ENCODE data around the gene GNG12. TPM values are rescaled to one million over a fixed set of nuclear protein-coding genes. Genes with fewer than 3 reads are reported as not detected.

The GNG12 gene
- total RNA-seq, 1 experiment from 2014 or later, result 102 TPM

GRCh38 chr1:67855444-67855843 lies 22.2 kb upstream of the GNG12 start:
- POLR2A ChIA-PET (ENCODE audit: unreplicated experiment), result no interaction called here
- intact Hi-C loops (cut with micrococcal nuclease; ENCODE audit: unreplicated experiment), result no loop called here
- no TSS peak for BruUV-seq (replicated peaks)

GRCh38 chr1:67853704-67854103 lies 20.4 kb upstream of the GNG12 start:
- intact Hi-C loops (cut with micrococcal nuclease; ENCODE audit: unreplicated experiment), result loop anchor here (1.0 kb wide), 2 partner anchors 157 to 258 kb away; no protein-coding TSS in a partner anchor
- Histone ChIP-seq H4K20me1 (ENCODE audit: insufficient read depth) (no peaks in the 10 kb centered on the region), H3K9me3 (ENCODE audit: insufficient read depth, low read depth) (no peaks in the 10 kb centered on the region), H3K27me3 (ENCODE audit: insufficient read depth, low read depth) (no peaks in the 10 kb centered on the region), H3K36me3 (ENCODE audit: low read depth) (no peaks in the 10 kb centered on the region), H3F3A (ENCODE audit: insufficient read depth, low read depth) (no peaks in the 10 kb centered on the region), H3K9me2 (ENCODE audit: insufficient read depth) (no peaks in the 10 kb centered on the region), H3K79me2 (ENCODE audit: low read depth) (no peaks in the 10 kb centered on the region), H2AFZ (no peak overlapping the region), H3K4me3 (no peak overlapping the region), H3K27ac (no peak overlapping the region), H3K4me2 (no peak overlapping the region), H3K4me1 (replicated peaks; ENCODE audit: insufficient read depth) (peaks cover 11% of the 10 kb centered on the region)
- DNase-seq, result peak; percentile 48 to 64
- POLR2A ChIA-PET (ENCODE audit: unreplicated experiment), result no interaction called here
- BruUV-seq (replicated peaks), result no TSS peak
- CTCF ChIA-PET, result no interaction called here
- TF ChIP-seq CTCF (conservative IDR thresholded peaks at IDR 0.05) (peak; percentile 93), EZH2 (IDR thresholded peaks at IDR 0.05; ENCODE audit: low read depth) (no peak)

More at GRCh38 chr1:67855444-67855843, 22.2 kb upstream of the GNG12 start:
- H3K27ac ChIP-seq, result no peak overlapping the region
- no peak overlapping the region for H3K4me3 ChIP-seq
- no peaks in the 10 kb centered on the region for H3K36me3 ChIP-seq (ENCODE audit: low read depth)
- no peak overlapping the region for H3K4me2 ChIP-seq
- no peak overlapping the region for H2AFZ ChIP-seq
- no peaks in the 10 kb centered on the region for H3F3A ChIP-seq (ENCODE audit: insufficient read depth, low read depth)
- TF ChIP-seq EZH2 (IDR thresholded peaks at IDR 0.05; ENCODE audit: low read depth), result no peak
- peaks cover 7% of the 10 kb centered on the region for H3K4me1 ChIP-seq (replicated peaks; ENCODE audit: insufficient read depth)
- CTCF ChIA-PET, result no interaction called here
- no peaks in the 10 kb centered on the region for H3K9me3 ChIP-seq (ENCODE audit: insufficient read depth, low read depth)
- no peak for DNase-seq
- no peaks in the 10 kb centered on the region for H3K9me2 ChIP-seq (ENCODE audit: insufficient read depth)
- no peaks in the 10 kb centered on the region for H4K20me1 ChIP-seq (ENCODE audit: insufficient read depth)
- no peaks in the 10 kb centered on the region for H3K27me3 ChIP-seq (ENCODE audit: insufficient read depth, low read depth)
- H3K79me2 ChIP-seq (ENCODE audit: low read depth), result no peaks in the 10 kb centered on the region

GRCh38 chr1:67851800-67852199 lies 18.5 kb upstream of the GNG12 start:
- peaks cover 11% of the 10 kb centered on the region for H3K4me1 ChIP-seq (replicated peaks; ENCODE audit: insufficient read depth)

More at GRCh38 chr1:67851800-67852199, 18.5 kb upstream of the GNG12 start:
- Histone ChIP-seq H3K9me2 (ENCODE audit: insufficient read depth) (no peaks in the 10 kb centered on the region), H3K79me2 (ENCODE audit: low read depth) (no peaks in the 10 kb centered on the region), H3K27ac (no peak overlapping the region), H2AFZ (no peak overlapping the region), H4K20me1 (ENCODE audit: insufficient read depth) (no peaks in the 10 kb centered on the region), H3K9me3 (ENCODE audit: insufficient read depth, low read depth) (no peaks in the 10 kb centered on the region), H3K4me3 (no peak overlapping the region), H3K27me3 (ENCODE audit: insufficient read depth, low read depth) (no peaks in the 10 kb centered on the region), H3F3A (ENCODE audit: insufficient read depth, low read depth) (no peaks in the 10 kb centered on the region), H3K36me3 (ENCODE audit: low read depth) (no peaks in the 10 kb centered on the region), H3K4me2 (no peak overlapping the region)
- POLR2A ChIA-PET (ENCODE audit: unreplicated experiment), result interaction anchor here (0.5 kb wide), 1 partner anchor 168 kb away, joined by 5 read pairs; no protein-coding TSS in a partner anchor
- intact Hi-C loops (cut with micrococcal nuclease; ENCODE audit: unreplicated experiment), result loop anchor here (2.0 kb wide), 1 partner anchor 491 kb away; no protein-coding TSS in a partner anchor
- DNase-seq, result no peak
- no TSS peak for BruUV-seq (replicated peaks)
- TF ChIP-seq EZH2 (IDR thresholded peaks at IDR 0.05; ENCODE audit: low read depth), result no peak
- TF ChIP-seq CTCF (conservative IDR thresholded peaks at IDR 0.05), result no peak
- CTCF ChIA-PET, result interaction anchor here (0.6 to 1.8 kb wide), 3 partner anchors 53 to 494 kb away, joined by 4 to 12 read pairs (median 6); no protein-coding TSS in a partner anchor

Measured in PC-9 (cell line).